Lung (tissue), 12 donors: ENCODE data around the gene SPAG8. TPM values are rescaled to one million over a fixed set of nuclear protein-coding genes. Genes with fewer than 3 reads are reported as not detected.

Source experiments
- ATAC-seq: fragments of 200-7000 bp; cut with Tn5 transposase; one replicate; pipeline ENCODE4 v1.9.1; 2020; ENCODE audit warnings: moderate number of reproducible peaks; ENCODE audit not compliant: insufficient read depth, low FRiP score
- DNase-seq, 3 donors: peaks; one replicate each; pipeline ENCODE4 v3.0.0-alpha.2; 2013 to 2017
- H3K27ac ChIP-seq, 2 donors: one replicate each; pipeline ENCODE4 v1.5.1; 2013; ENCODE audit warnings: mild to moderate bottlenecking in 2 of 2, moderate library complexity in 2 of 2, control low read depth in 1 of 2, inconsistent platforms in 1 of 2, low read depth in 1 of 2, low read length in 1 of 2
- H3K27me3 ChIP-seq, 3 donors: one replicate each; pipeline ENCODE4 v1.5.1; 2013; ENCODE audit warnings: low read length in 2 of 3; ENCODE audit not compliant: control insufficient read depth in 3 of 3, insufficient read depth in 3 of 3
- H3K36me3 ChIP-seq, 4 donors: one replicate each; pipeline ENCODE4 v1.5.1; 2013; ENCODE audit warnings: low read length in 4 of 4, mild to moderate bottlenecking in 1 of 4, moderate library complexity in 1 of 4; ENCODE audit not compliant: control insufficient read depth in 4 of 4, insufficient read depth in 4 of 4
- H3K4me1 ChIP-seq, 5 donors: one replicate each; pipeline ENCODE4 v1.5.1; 2013; ENCODE audit warnings: low read length in 5 of 5, mild to moderate bottlenecking in 2 of 5, moderate library complexity in 1 of 5; ENCODE audit not compliant: control insufficient read depth in 5 of 5, insufficient read depth in 5 of 5
- H3K4me3 ChIP-seq: one replicate; pipeline ENCODE4 v1.5.1; 2013; ENCODE audit warnings: mild to moderate bottlenecking, control low read depth, moderate library complexity
- H3K9ac ChIP-seq, 2 donors: one replicate each; pipeline ENCODE4 v1.5.1; 2013; ENCODE audit warnings: low read length in 2 of 2, control low read depth in 1 of 2; ENCODE audit not compliant: insufficient read depth in 1 of 2
- H3K9me3 ChIP-seq, 4 donors: one replicate each; pipeline ENCODE4 v1.5.1; 2013; ENCODE audit warnings: low read length in 3 of 4, mild to moderate bottlenecking in 1 of 4, moderate library complexity in 1 of 4; ENCODE audit not compliant: control insufficient read depth in 4 of 4, insufficient read depth in 3 of 4
- WGBS, 2 donors: extraction: QIAGEN DNeasy Blood & Tissue Kit; methylation state at CpG; one replicate each; pipeline ENCODE4 v1.1.7; 2013; 5-methylcytosine and 5-hydroxymethylcytosine counted together
- polyA plus RNA-seq, 2 donors: library from polyadenylated mRNA; stranded (reverse); fragments of 200-250 nt; gene quantifications; one replicate each; pipeline ENCODE4 v1.2.1, GENCODE V29; 2013
- total RNA-seq, 2 donors: library from RNA; depleted of rRNA in 1 of 2; stranded (reverse); fragments of >200 nt in 1 of 2; gene quantifications; one replicate each; pipeline ENCODE4 v1.2.1, GENCODE V29; 2014 to 2021
- TF ChIP-seq, protein P1 (sequence below): IDR thresholded peaks from 2 replicates; pipeline ENCODE4 v1.5.1; 2012; ENCODE audit warnings: mild to moderate bottlenecking; ENCODE audit errors: control extremely low read depth, extremely low read depth
- donor health status: control.
- donor health status: control.
- donor health status: Bipolar disorder and iron deficiency.
- donor health status: healthy.
- donor health status: DM: yes; HTN: yes; CAD: no.

The SPAG8 gene
- total and polyA plus RNA-seq, 4 donors: 5.8 to 20.6 (median 9.0) TPM

DNA sequence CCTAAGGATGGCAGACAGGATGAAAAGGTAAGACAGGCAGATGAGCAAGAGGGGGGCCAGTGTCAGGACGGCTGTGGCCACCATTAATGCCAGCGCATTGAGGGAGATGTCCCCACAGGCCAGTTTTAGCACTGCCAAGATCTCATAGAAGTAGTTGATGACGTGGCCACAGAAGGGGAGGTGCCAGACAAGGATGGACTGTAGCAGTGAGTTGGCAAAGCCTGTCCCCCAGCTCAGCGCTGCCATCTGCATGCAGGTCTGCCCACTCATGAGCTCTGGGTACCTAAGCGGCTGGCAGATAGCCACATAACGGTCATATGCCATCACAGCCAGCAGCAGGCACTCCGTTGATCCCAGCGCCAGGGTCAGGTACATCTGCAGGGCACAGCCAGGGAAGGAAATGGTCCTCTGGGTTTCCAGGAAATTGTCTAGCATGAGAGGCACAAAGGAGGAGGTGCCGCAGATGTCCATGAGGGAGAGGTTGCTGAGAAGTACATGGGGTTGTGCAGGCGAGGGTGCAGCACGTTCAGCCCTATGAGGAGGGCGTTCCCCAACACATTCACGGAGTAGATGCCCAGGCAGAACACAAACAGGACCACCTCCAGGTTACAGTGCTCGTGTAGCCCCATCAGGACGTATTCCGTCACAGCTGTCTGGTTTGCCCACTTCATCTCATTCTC is 47.4 kb upstream of the SPAG8 start:
- H3K36me3 ChIP-seq: no peaks in the 10 kb centered on the region
- DNase-seq (peak; percentile 12 to 39 (median 25)), ATAC-seq (no peak)
- no peaks in the 10 kb centered on the region for H3K9me3 ChIP-seq
- no peaks in the 10 kb centered on the region for H3K27me3 ChIP-seq
- no peak overlapping the region for H3K27ac ChIP-seq
- 55 to 66% methylated on average over 16 of the region's 16 CpGs for WGBS, 2 donors
- peaks cover 0 to 11% (median 0%) of the 10 kb centered on the region in 5 donors for H3K4me1 ChIP-seq
- no peak overlapping the region for H3K9ac ChIP-seq
- TF ChIP-seq, protein P1, sequence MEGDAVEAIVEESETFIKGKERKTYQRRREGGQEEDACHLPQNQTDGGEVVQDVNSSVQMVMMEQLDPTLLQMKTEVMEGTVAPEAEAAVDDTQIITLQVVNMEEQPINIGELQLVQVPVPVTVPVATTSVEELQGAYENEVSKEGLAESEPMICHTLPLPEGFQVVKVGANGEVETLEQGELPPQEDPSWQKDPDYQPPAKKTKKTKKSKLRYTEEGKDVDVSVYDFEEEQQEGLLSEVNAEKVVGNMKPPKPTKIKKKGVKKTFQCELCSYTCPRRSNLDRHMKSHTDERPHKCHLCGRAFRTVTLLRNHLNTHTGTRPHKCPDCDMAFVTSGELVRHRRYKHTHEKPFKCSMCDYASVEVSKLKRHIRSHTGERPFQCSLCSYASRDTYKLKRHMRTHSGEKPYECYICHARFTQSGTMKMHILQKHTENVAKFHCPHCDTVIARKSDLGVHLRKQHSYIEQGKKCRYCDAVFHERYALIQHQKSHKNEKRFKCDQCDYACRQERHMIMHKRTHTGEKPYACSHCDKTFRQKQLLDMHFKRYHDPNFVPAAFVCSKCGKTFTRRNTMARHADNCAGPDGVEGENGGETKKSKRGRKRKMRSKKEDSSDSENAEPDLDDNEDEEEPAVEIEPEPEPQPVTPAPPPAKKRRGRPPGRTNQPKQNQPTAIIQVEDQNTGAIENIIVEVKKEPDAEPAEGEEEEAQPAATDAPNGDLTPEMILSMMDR: no peak
- no peak overlapping the region for H3K4me3 ChIP-seq

GRCh38 chr9:35858458-35858857 is 46.4 kb upstream of the SPAG8 start:
- ATAC-seq (no peak), DNase-seq (no peak)
- Histone ChIP-seq H3K9ac (no peak overlapping the region), H3K36me3 (peaks cover 0 to 4% (median 0%) of the 10 kb centered on the region in 4 donors), H3K9me3 (no peaks in the 10 kb centered on the region), H3K4me1 (peaks cover 0 to 11% (median 0%) of the 10 kb centered on the region in 5 donors), H3K4me3 (no peak overlapping the region), H3K27me3 (no peaks in the 10 kb centered on the region), H3K27ac (no peak overlapping the region)
- TF ChIP-seq, protein P1: no peak
- WGBS, 2 donors: 69 to 82% methylated on average over 5 of the region's 5 CpGs

- H3K27ac ChIP-seq: no peak overlapping the region
- peaks cover 0 to 12% (median 5%) of the 10 kb centered on the region in 4 donors for H3K36me3 ChIP-seq
- WGBS, 2 donors: 89 to 91% methylated on average over 5 of the region's 5 CpGs
- H3K27me3 ChIP-seq: no peaks in the 10 kb centered on the region
- TF ChIP-seq, protein P1: no peak
- no peaks in the 10 kb centered on the region for H3K9me3 ChIP-seq
- DNase-seq (no peak), ATAC-seq (no peak)
- peaks cover 0 to 11% (median 0%) of the 10 kb centered on the region in 5 donors for H3K4me1 ChIP-seq
- H3K4me3 ChIP-seq: no peak overlapping the region
- H3K9ac ChIP-seq: no peak overlapping the region
Measured at GRCh38 chr9:35856882-35857281, 44.8 kb upstream of the SPAG8 start.
